HCT116 (cell line): ENCODE data around the gene LTBP1. TPM values are rescaled to one million over a fixed set of nuclear protein-coding genes. Genes with fewer than 3 reads are reported as not detected.

Experiments
- ATAC-seq: fragments of 200-7000 bp; cut with Tn5 transposase; 2 replicates; pipeline ENCODE4 v1.9.1; 2020; ENCODE audit warnings: mild to moderate bottlenecking, moderate library complexity
- BruUV-seq: library from RNA; stranded (reverse); fragments of 400-500 nt; replicated peaks from 2 replicates; lab custom pipeline; 2021; lab: Mats Ljungman, UMichigan
- CTCF ChIA-PET: fragments of 300-600 bp; sonication (Branson Sonifier 250); formaldehyde crosslinking; loops from one replicate; lab custom pipeline; 2021; ENCODE audit warnings: antibody characterized with exemption; lab: Charles Lee
- POLR2A ChIA-PET: fragments of 300-600, 350-600 bp; sonication (Branson Sonifier 250); formaldehyde crosslinking; loops from one replicate; lab custom pipeline; 2021; ENCODE audit warnings: antibody characterized with exemption; lab: Charles Lee
- RAD21 ChIA-PET, 2 experiments: fragments of 300-600 bp; sonication (Branson Sonifier 250); formaldehyde crosslinking; loops; one replicate each; lab custom pipeline; 2023; ENCODE audit warnings: low total read pairs in 2 of 2; ENCODE audit not compliant: uncharacterized antibody in 2 of 2, unreplicated experiment in 2 of 2, low non-redundant PET in 1 of 2; lab: Charles Lee
- DNase-seq: peaks from one replicate; pipeline ENCODE4 v3.0.0-alpha.2; 2010; ENCODE audit warnings: low read depth, low spot score
- H2AFZ ChIP-seq: fragments of 200-600 bp; shearing (Covaris generic), sonication (generic); 2 replicates; pipeline ENCODE4 v1.6.1; 2017; ENCODE audit warnings: low read depth, mixed run types, mixed read lengths, antibody characterized with exemption, low read length; ENCODE audit not compliant: poor library complexity, severe bottlenecking
- H3K27ac ChIP-seq: 2 replicates; pipeline ENCODE4 v1.5.1; 2012; ENCODE audit warnings: low read depth, low read length
- H3K27me3 ChIP-seq: fragments of 200-600 bp; sonication (generic); 2 replicates; pipeline ENCODE4 v1.6.1; 2016; ENCODE audit warnings: mixed run types, low read length, mixed read lengths; ENCODE audit not compliant: insufficient read depth
- H3K36me3 ChIP-seq, 2 experiments: fragments of 200-500 bp in 1 of 2; fragments of 200-600 bp in 1 of 2; sonication (Bioruptor generic) in 1 of 2; sonication (generic) in 1 of 2; 2 replicates each; pipeline versions ENCODE4 v1.5.1 to v1.6.1; 2014 to 2016; ENCODE audit warnings: low read length in 2 of 2, inconsistent platforms in 1 of 2, mixed read lengths in 1 of 2, mixed run types in 1 of 2; ENCODE audit not compliant: insufficient read depth in 2 of 2, control insufficient read depth in 1 of 2
- H3K4me1 ChIP-seq, 2 experiments: fragments of 200-600 bp in 1 of 2; sonication (generic) in 1 of 2; 2 replicates each; pipeline versions ENCODE4 v1.5.1 to v1.6.1; 2012 to 2017; ENCODE audit warnings: low read length in 2 of 2, inconsistent platforms in 1 of 2, mild to moderate bottlenecking in 1 of 2, mixed read lengths in 1 of 2, mixed run types in 1 of 2, moderate library complexity in 1 of 2; ENCODE audit not compliant: insufficient read depth in 2 of 2, control insufficient read depth in 1 of 2
- H3K4me2 ChIP-seq: fragments of 200-600 bp; sonication (generic); 2 replicates; pipeline ENCODE4 v1.6.1; 2017; ENCODE audit warnings: mixed run types, low read length, mixed read lengths
- H3K4me3 ChIP-seq, 2 experiments: fragments of 200-600 bp in 1 of 2; sonication (generic) in 1 of 2; replicated peaks in 1 of 2; 2 replicates each; pipeline ENCODE4 v1.5.1; 2011 to 2016; ENCODE audit warnings: low read length in 2 of 2, control low read depth in 1 of 2, low read depth in 1 of 2, mild to moderate bottlenecking in 1 of 2, mixed read lengths in 1 of 2, mixed run types in 1 of 2
- H3K79me2 ChIP-seq: fragments of 200-600 bp; sonication (generic); 2 replicates; pipeline ENCODE4 v1.6.1; 2017; ENCODE audit warnings: mild to moderate bottlenecking, mixed run types, low read length, moderate library complexity, mixed read lengths; ENCODE audit not compliant: insufficient read depth
- H3K9ac ChIP-seq: fragments of 200-600 bp; sonication (generic); 2 replicates; pipeline ENCODE4 v1.6.1; 2016; ENCODE audit warnings: low read length, mixed read lengths
- H3K9me2 ChIP-seq: fragments of 200-600 bp; sonication (generic), shearing (Covaris generic); 2 replicates; pipeline ENCODE4 v1.6.1; 2017; ENCODE audit warnings: mixed run types, mild to moderate bottlenecking, moderate library complexity; ENCODE audit not compliant: insufficient read depth
- H3K9me3 ChIP-seq, 2 experiments: fragments of 200-500 bp in 1 of 2; fragments of 200-600 bp in 1 of 2; sonication (Bioruptor generic) in 1 of 2; sonication (generic) in 1 of 2; 2 replicates each; pipeline ENCODE4 v1.6.1; 2014 to 2017; ENCODE audit warnings: low read length in 2 of 2, mixed read lengths in 2 of 2, inconsistent platforms in 1 of 2, low read depth in 1 of 2, mild to moderate bottlenecking in 1 of 2, mixed run types in 1 of 2, moderate library complexity in 1 of 2; ENCODE audit not compliant: control insufficient read depth in 1 of 2, insufficient read depth in 1 of 2
- H4K20me1 ChIP-seq: fragments of 200-600 bp; sonication (generic), shearing (Covaris generic); 2 replicates; pipeline ENCODE4 v1.6.1; 2017; ENCODE audit warnings: mixed run types, mild to moderate bottlenecking, moderate library complexity; ENCODE audit not compliant: insufficient read depth
- EGR1 ChIP-seq: IDR thresholded peaks from 2 replicates; pipeline ENCODE4 v1.6.1; 2012; ENCODE audit warnings: low read depth
- FOSL1 ChIP-seq: IDR thresholded peaks from 2 replicates; pipeline ENCODE4 v1.6.1; 2012; ENCODE audit warnings: low read depth
- REST ChIP-seq: IDR thresholded peaks from 2 replicates; pipeline ENCODE4 v1.6.1; 2012; ENCODE audit warnings: low read depth
- SIN3A ChIP-seq: IDR thresholded peaks from 2 replicates; pipeline ENCODE4 v1.6.1; 2012; ENCODE audit warnings: low read depth
- TCF7L2 ChIP-seq: IDR thresholded peaks from 2 replicates; pipeline ENCODE4 v1.7.0; 2011; ENCODE audit warnings: borderline replicate concordance, inconsistent platforms; ENCODE audit not compliant: insufficient read depth, insufficient read length; ENCODE audit errors: extremely low read depth
- ZBTB33 ChIP-seq: IDR thresholded peaks from 2 replicates; pipeline ENCODE4 v1.6.1; 2011; ENCODE audit warnings: mild to moderate bottlenecking, low read length, moderate library complexity; ENCODE audit not compliant: insufficient replicate concordance; ENCODE audit errors: extremely low read depth
- ZNF274 ChIP-seq: fragments of 200-500 bp; sonication (Bioruptor generic); IDR thresholded peaks from 2 replicates; pipeline ENCODE4 v1.6.1; 2014; ENCODE audit warnings: mild to moderate bottlenecking, low read depth, low read length, inconsistent platforms
- intact Hi-C: fragments of 100-400 bp; cut with micrococcal nuclease; formaldehyde crosslinking; loops from 2 replicates; pipeline ENCODE4 v1.10.0; 2022
- total RNA-seq: library from RNA; stranded (reverse); gene quantifications from one replicate; pipeline ENCODE4 v1.2.1, GENCODE V29; 2021; ENCODE audit not compliant: unreplicated experiment

The LTBP1 gene
- total RNA-seq, 1 experiment from 2014 or later = 5.1 TPM

- H3K4me1 ChIP-seq = no peaks in the 10 kb centered on the region
- POLR2A ChIA-PET = no interaction called here
These were observed 18.9 kb downstream of the LTBP1 start for GRCh38 chr2:32965523-32966171.

More at GRCh38 chr2:32965523-32966171, 18.9 kb downstream of the LTBP1 start:
- no peak for DNase-seq
- Histone ChIP-seq H3K27me3 (no peaks in the 10 kb centered on the region), H3K4me3 (no peak overlapping the region), H3K9me2 (no peaks in the 10 kb centered on the region), H3K27ac (no peak overlapping the region), H3K4me2 (no peak overlapping the region), H2AFZ (no peak overlapping the region), H3K36me3 (no peaks in the 10 kb centered on the region), H3K79me2 (no peaks in the 10 kb centered on the region), H4K20me1 (no peaks in the 10 kb centered on the region), H3K9me3 (no peaks in the 10 kb centered on the region), H3K9ac (no peak overlapping the region)
- RAD21 ChIA-PET = no interaction called here
- intact Hi-C loops = no loop called here
- CTCF ChIA-PET = no interaction called here
- BruUV-seq = no TSS peak
- no peak for TF ChIP-seq FOSL1
- TF ChIP-seq ZNF274 = no peak
- TF ChIP-seq REST = no peak
- no peak for TF ChIP-seq ZBTB33
- TF ChIP-seq TCF7L2 = no peak
- no peak for TF ChIP-seq SIN3A
- no peak for TF ChIP-seq EGR1
- ATAC-seq = no peak
